HG03095 (cell line): ENCODE data around the gene RBMXL3.
"Not testable (repeated sequence)": the region's sequence is repeated elsewhere in the genome, so short reads cannot be mapped to it uniquely, and the experiment has no call there.

Experiments
- ATAC-seq: cut with Tn5 transposase; IDR thresholded peaks from one replicate; pipeline ENCODE4 v1.9.1; 2021; ENCODE audit warnings: moderate library complexity; ENCODE audit not compliant: unreplicated experiment

The RBMXL3 gene

DNA sequence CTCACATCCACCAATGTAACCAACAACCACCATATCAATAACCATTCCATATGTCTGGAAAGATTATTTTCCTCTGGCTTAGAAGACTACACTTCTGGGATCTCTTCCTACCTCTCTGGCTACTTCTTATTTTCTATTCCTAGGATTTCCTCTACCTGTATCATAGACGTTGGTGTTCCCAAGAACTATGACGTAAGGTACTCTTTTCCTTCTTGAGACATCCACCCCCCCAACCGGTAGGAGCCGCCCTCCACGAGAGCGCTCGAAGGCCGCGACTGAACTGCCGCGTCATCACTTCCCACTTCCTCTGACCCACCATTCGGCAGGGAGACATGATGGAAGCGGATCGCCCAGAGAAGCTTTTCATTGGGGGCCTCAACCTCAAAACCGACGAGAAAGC lies at the start of gene RBMXL3:
Gene RBMXL3, plus strand, starts transcription at position 301 of the 400 bp plus-strand sequence. Its CDS starts 32 bp downstream, at position 333.
- no peak for ATAC-seq

DNA sequence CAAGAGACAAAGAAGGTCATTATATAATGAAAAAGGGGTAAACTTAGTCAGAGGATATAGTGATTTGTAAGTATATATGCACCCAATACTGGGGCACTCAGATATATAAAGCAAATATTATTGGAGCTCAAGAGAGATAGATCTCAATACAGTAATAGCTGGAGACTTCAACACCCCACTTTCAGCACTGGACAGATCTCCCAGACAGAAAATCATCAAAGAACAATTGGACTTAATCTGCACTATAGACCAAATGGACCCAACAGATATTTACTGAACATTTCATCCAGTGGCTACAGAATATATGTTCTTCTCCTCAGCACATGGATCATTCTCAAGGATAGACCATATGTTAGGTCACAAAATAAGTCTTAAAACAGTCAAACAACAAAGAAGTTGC lies 47.2 kb upstream of the RBMXL3 start:
- ATAC-seq, result no peak

DNA sequence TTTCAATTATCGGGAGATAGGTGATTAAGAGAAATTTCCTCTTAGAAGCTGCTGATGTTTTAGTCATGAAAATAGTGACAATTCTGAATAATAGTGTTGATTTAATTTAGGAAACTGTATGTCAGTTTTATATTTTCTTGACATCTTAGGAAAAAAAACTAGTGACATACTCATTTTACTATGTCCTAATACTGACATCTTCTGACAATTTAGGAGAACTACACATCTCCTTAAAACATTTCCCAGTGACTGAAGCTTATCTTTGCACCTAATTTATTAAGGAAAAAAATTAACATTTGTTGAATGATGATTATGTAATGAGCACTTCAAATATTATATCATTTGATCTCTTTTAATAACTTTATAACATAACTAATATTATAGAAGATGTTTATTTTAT lies 42.0 kb upstream of the RBMXL3 start:
- ATAC-seq, result no peak

DNA sequence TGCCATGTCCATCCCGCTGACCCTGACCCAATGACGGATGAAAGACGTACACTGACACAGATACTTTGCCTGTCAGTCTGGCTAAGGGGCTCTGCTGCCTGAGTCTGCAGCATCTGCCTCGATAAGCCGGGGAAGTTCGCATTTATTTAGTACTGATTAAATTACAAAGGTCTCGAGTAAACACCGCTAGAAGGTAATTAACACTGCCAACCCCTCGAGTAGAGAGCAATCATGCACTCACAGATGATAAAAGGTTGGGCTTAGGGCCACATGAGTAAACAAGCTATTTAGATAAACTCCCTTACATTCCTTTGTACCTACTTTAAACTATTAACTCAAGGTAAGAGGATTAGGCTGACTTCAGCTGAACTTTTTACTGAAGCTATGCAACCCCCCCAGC lies 16.0 kb upstream of the RBMXL3 start:
- no peak for ATAC-seq

DNA sequence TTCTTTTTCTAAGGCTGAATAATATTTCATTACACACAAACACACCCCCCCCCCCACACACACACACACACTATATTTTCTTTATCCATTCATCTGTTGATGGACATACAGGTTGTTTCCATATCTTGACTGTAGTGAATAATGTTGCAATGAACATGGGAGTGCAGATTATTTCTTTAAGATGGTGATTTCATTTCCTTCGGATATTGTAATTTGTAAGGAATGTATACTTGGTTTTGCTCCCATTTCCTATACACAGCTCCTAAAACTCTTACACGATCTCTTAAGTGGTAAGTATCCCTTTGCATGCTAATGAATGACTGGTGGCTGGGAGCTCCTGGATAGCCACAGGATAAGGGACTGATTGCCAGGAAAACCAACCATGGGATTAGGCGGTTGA lies 14.7 kb upstream of the RBMXL3 start:
- no peak for ATAC-seq

DNA sequence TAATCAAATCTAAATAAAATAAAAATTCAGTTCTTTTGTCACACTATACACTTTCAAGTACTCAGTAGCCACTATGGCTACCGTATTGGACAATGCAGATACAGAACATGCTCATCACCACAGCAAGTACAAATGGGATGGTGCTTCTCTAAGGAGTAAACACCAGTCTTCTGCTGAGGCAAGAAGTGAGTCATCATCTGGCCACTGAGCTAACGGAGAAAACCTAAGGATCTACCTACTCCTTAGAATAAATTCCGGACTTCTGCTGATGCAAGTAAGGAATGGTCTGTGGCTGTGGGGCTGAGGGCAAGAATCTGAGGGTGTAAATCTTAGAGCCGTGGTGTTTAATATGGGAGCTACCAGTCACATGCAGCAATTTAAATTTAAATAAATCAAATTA lies 11.3 kb upstream of the RBMXL3 start:
- no peak for ATAC-seq

DNA sequence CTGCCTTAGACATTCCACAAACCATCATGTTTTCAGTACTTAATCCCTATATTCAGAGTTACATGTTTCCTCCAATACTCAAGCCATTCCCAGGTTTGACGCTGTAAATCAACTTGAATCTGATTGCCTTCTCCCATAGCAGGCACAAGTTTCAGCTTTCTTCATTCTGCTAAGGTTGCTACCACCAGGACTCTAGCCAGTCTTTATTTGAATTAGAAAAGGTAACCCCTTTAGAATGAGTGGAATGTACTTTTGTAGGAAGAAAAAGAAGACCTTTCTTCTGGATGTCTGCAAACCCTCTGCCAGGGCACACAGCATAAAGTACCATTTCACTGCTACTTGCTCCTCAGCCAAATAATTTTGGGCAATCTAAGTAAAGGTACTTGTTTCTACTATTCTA lies 10.7 kb upstream of the RBMXL3 start:
- ATAC-seq, result no peak

DNA sequence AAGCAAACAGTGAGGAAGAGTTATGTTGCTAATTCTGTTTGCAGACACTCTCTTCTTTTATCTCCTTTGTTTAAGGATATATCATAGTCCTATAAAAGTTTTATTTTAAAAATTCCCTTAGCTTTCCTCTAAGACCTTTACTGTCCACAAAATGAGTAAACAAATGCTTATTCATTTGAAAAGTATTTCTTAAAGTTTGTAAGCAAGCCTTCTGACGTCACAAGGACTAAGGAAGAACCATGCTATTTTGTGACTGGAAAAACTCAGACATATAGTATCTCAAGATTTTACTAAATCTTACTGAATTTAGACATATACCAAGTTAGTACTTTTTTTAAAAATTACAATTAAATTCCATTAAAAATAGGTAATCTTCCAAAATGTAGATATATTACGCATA lies 5.2 kb upstream of the RBMXL3 start:
- ATAC-seq, result no peak

DNA sequence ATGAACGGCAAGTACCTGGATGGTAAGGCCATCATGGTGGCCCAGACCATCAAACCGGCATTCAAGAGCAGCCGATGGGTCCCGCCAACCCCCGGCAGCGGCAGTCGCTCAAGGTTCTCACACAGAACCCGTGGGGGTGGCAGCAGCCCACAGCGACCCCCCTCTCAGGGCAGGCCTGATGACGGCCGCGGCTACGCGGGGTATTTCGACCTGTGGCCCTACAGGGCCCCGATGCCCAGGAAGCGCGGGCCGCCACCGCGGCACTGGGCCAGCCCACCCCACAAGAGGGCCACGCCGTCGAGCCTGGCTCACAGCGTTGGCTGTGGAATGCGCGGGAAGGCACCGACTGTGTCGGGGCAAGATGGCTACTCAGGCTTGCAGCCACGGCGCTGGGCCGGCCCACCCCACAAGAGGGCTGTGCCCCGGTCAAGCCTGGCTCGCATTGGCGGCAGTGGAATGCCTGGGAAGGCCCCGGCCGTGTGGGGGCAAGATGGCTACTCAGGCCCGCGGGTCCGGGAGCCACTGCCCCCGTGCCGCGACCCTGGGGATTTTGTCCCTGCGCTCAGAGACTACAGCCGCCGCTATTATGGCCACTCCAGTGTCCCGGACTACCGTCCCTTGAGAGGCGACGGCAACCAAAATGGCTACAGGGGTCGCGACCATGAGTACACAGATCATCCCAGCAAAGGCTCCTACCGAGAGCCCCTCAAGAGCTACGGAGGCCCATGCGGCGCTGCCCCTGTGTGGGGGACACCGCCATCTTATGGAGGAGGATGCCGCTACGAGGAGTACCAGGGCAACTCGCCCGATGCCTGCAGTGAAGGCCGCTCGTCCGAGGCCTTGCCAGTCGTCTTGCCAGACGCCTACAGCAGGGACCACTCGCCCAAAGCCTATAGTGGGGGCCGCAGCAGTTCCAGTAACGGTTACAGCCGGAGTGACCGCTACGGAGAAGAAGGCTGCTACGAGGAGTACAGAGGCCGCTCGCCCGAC lies 731 bp downstream of the RBMXL3 start:
- ATAC-seq, result no peak

DNA sequence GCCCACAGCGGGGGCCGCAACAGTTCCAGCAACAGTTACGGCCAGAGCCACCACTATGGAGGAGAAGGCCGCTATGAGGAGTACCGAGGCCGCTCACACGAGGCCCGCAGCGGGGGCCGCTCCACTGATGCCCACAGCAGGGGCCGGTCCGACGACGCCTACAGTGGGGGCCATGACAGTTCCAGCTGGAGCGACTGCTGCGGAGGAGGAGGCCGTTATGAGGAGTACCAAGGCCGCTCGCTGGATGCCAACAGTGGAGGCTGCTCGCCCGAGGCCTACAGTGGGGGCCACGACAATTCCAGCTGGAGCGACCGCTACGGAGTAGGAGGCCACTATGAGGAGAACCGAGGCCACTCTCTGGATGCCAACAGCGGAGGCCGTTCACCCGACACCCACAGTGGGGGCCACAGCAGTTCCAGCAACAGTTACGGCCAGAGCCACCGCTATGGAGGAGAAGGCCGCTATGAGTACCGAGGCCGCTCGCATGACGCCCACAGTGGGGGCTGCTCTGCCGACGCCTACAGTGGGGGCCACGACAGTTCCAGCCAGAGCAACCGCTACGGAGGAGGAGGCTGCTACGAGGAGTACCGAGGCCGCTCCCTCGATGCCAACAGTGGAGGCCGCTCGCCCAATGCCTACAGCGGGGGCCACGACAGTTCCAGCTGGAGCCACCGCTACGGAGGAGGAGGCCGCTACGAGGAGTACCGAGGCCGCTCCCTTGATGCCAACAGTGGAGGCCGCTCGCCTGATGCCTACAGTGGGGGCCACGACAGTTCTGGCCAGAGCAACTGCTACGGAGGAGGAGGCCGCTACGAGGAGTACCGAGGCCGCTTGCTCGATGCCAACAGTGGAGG lies 1.7 kb downstream of the RBMXL3 start:
- ATAC-seq, result no peak

DNA sequence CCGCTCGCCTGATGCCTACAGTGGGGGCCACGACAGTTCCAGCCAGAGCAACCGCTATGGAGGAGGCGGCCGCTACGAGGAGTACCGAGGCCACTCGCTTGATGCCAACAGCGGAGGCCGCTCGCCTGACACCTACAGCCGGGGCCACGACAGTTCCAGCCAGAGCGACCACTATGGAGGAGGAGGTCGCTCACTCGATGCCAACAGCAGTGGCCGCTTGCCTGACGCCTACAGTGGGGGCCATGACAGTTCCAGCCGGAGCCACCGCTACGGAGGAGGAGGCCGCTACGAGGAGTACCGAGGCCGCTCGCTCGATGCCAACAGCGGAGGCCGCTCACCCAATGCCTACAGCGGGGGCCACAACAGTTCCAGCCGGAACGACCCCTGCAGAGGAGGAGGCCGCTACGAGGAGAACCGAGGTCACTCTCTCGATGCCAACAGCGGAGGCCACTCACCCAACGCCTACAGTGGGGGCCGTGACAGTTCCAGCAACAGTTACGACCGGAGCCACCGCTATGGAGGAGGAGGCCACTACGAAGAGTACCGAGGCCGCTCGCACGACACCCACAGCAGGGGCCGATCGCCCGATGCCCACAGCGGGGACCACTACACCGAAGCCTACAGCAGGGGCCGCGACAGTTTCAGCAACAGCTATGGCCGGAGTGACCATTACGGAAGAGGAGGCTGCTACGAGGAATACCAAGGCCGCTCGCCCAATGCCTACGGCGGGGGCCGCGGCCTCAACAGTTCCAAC lies 2.5 kb downstream of the RBMXL3 start:
- ATAC-seq, result no peak

DNA sequence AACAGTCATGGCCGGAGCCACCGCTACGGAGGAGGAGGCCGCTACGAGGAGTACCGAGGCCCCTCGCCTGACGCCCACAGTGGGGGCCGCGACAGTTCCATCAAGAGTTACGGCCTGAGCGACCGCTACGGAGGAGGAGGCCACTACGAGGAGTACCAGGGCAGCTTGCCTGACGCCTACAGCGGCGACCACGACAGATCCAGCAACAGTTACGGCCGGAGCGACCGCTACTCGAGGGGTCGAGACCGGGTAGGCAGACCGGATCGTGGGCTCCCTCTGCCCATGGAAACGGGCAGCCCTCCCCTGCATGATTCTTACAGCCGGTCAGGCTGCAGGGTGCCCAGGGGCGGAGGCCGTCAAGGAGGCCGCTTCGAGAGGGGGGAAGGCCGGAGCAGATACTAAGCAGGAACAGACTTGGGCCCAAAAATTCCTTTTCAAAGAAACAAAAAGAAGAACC lies 3.1 kb downstream of the RBMXL3 start:
- ATAC-seq, result no peak

DNA sequence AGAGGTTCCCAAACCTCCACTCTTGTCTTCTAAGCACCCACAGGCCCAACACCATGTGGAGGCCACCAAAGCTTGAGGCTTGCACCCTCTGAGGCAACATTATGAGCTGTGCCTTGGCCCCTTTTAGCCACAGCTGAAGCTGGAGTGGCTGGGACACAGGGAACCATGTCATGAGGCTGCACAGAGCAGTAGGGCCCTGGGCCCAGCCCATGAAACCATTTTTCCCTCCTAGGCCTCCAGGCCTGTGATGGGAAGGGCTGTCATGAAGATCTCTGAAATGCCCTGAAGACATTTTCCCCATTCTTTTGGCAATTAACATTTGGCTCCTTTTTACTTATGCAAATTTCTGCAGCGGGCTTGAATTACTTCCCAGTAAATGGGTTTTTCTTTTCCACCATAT lies 14.8 kb downstream of the RBMXL3 start:
- ATAC-seq, result no peak

DNA sequence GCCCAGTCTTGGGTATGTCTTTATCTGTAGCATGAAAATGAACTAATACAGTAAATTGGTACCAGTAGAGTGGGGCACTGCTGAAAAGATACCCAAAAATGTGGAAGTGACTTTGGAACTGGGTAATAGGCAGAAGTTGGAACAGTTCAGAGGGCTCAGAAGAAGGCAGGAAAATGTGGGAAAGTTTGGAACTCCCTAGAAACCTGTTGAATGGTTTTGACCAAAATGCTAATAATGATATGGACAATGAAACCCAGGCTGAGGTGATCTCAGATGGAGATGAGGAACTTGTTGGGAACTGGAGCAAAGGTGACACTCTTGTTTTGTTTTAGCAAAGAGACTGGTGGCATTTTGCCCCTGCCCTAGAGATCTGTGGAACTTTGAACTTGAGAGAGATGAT lies 20.3 kb downstream of the RBMXL3 start:
- not testable (repeated sequence) for ATAC-seq

DNA sequence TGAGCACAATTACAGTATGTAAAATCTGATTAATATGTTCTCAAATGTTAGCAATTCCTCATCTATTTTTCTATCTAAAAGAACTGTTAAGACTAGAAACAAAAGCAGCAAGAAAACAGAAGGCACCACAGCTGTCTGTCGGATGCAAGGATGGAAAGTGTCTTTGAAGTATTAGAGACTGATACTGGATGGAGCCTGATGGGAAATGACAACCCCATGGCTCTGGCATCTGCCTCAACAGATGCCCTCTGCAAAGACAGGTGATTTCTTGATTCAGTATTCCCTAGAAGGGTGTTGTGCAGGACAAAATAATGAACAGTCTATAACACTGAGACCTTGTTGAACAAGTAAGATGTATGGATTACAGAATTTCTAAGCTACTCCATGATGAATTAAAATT lies 24.9 kb downstream of the RBMXL3 start:
- no peak for ATAC-seq

DNA sequence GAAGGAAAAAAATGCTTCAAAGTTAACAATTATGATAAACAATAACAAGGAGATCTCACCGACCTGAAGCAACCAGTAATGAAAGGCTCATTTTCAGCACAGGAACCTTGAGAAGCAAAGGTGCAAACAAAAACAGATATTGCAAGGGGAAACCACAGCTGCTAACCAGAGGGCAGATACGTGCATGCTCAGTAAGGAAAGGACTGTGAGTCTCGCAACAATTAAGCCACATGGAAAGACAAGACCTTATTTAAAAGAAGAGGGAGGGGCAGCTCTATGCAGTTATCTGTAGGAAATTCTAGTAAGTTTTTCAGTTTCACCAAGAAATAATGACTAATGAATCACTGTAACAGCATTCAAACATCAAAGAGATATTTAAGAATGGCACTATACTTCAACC lies 25.4 kb downstream of the RBMXL3 start:
- no peak for ATAC-seq

DNA sequence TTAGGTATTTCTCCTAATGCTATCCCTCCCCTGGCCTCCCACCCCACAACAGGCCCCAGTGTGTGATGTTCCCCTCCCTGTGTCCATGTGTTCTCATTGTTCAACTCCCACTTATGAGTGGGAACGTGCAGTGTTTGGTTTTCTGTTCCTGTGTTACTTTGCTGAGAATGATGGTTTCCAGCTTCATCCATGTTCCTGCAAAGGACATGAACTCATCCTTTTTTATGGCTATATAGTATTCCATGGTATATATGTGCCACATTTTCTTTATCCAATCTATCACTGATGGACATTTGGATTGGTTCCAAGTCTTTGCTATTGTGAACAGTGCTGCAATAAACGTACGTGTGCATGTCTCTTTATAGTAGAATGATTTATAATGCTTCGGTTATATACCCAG lies 28.1 kb downstream of the RBMXL3 start:
- ATAC-seq, result not testable (repeated sequence)

DNA sequence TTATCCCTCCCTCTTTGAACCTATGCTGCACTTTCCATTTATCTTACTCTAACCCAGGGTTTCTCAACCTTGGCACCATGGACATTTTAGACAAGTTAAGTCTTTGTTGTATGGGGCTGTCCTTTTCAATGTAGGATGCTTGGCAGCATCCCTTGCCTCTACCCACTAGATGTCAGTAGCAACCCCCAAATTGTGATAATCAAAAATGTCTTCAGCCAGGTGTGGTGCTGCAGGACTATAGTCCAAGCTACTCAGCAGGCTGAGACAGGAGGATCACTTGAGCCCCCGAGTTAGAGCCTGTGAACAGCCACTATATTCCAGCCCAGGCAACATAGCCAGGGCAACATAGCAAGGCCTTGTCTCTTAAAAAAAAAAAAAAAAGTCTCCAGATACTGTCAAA lies 37.7 kb downstream of the RBMXL3 start:
- ATAC-seq, result no peak

DNA sequence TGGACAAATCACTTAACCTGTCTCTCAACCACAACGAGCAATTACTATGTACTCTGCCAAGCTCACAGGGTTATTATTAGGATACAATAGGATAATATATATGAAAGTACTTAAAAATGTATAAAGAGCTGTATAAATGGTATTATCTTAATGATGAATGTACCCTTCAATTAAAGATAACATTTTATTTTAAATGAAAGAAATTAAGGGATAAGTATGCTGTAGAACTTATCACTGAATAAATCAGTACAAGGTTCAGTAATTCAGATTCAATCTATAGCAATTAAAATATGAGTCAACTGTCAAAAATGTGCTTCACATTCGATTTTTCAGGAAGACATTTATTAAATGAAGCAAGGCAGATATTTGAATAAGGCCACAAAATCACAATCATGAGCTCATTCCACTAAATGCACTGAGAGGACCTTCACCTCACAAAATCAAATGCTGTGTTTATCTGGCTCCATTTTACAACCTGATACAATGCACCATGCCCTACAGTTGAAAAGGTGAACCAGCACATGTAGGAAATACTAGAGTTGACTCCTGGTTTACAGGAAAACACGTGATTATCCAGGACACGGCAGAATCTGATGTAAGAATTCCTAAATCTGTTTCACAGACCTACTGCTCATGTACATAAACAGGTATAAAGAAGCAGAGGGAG lies 40.3 kb downstream of the RBMXL3 start:
- ATAC-seq, result no peak

DNA sequence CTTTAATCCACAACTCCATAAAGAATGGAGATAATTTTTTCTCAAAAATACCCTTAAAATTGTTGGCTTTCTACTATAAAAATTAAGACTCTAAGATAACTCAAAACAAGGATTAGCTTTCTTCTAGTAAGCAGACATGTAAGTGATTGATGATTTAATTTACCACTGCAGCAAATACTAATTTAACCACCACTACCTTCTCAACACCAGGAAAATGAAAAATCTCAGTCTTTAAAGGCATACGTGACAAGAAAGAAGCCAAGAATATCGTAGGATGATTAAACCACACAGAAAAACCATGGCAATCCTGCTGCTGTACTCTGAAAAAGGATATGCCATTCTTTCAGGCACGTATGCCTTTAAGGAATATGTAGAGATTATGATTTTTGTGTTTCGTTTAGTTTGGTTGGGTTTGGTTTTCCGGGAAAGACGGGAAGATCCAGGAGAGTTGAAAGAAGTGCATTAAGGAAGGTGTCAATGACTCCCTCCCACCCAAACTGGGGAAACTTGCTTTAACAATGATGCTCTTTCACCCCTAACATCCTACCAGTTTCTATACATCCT lies 43.8 kb downstream of the RBMXL3 start:
- no peak for ATAC-seq
